Muscle of leg (tissue), 11 donors: Measurements from ENCODE around the gene SDK2. TPM values are rescaled to one million over a fixed set of nuclear protein-coding genes. Genes with fewer than 3 reads are reported as not detected.

ENCODE experiments used
- DNase-seq: peaks from one replicate; pipeline ENCODE4 v3.0.0; 2013
- H3K27ac ChIP-seq: one replicate; pipeline ENCODE4 v1.5.1; 2013; ENCODE audit warnings: mild to moderate bottlenecking, low read length, control low read depth
- H3K27me3 ChIP-seq: one replicate; pipeline ENCODE4 v1.6.1; 2013; ENCODE audit warnings: low read length; ENCODE audit not compliant: control insufficient read depth, insufficient read depth
- H3K36me3 ChIP-seq: one replicate; pipeline ENCODE4 v1.6.1; 2013; ENCODE audit warnings: low read length; ENCODE audit not compliant: control insufficient read depth, insufficient read depth
- H3K4me1 ChIP-seq: one replicate; pipeline ENCODE4 v1.6.1; 2013; ENCODE audit warnings: low read length; ENCODE audit not compliant: control insufficient read depth, insufficient read depth
- H3K4me3 ChIP-seq: one replicate; pipeline ENCODE4 v1.5.1; 2013; ENCODE audit warnings: low read length, control low read depth
- H3K9me3 ChIP-seq: replicated peaks from 2 replicates; pipeline ENCODE4 v1.6.1; 2013; ENCODE audit warnings: low read depth, low read length; ENCODE audit not compliant: control insufficient read depth
- WGBS: methylation state at CpG from one replicate; pipeline ENCODE4 v1.1.5; 2013; ENCODE audit warnings: missing lambda C conversion rate; ENCODE audit not compliant: insufficient coverage; 5-methylcytosine and 5-hydroxymethylcytosine counted together
- polyA plus RNA-seq, 8 donors: library from polyadenylated mRNA; unstranded; fragments of 120-200 nt; gene quantifications; one replicate each; pipeline versions ENCODE4 v1.2.1 to v1.2.3, GENCODE V29; 2013; ENCODE audit warnings: inconsistent platforms in 1 of 8, low replicate concordance in 1 of 8; ENCODE audit not compliant: insufficient read length in 8 of 8, insufficient read depth in 1 of 8
- total RNA-seq: library from RNA; stranded (reverse); fragments of 120-200 nt; gene quantifications from one replicate; pipeline ENCODE4 v1.2.4, GENCODE V29; 2013

The SDK2 gene
- total and polyA plus RNA-seq, 9 donors: 18.2 to 40.6 (median 25.8) TPM

DNA sequence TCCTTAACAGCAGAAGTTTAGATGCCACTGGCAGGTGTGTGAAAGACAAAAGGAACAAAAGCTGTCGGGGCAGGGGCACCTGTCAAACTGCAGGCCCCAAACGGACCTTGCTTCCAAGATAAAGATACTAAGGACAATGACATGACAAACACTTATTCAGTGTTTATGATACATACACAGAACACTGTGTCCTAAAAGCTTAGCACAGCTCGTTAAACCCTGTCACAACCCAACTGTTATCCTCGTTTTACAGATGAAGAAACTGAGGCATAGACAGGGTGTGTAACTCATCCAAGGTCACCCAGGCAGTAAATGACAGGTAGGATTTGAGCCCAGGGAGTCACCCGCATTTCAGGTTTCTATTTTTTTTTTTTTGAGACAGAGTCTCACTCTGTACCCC is 9.6 kb downstream of the SDK2 start:
- 89% methylated on average over 2 of the region's 5 CpGs for WGBS
- H3K27me3 ChIP-seq: peaks cover 2% of the 10 kb centered on the region
- H3K36me3 ChIP-seq: no peaks in the 10 kb centered on the region
- no peak overlapping the region for H3K4me3 ChIP-seq
- no peak for DNase-seq
- peaks cover 37% of the 10 kb centered on the region for H3K4me1 ChIP-seq
- no peaks in the 10 kb centered on the region for H3K9me3 ChIP-seq
- H3K27ac ChIP-seq: no peak overlapping the region

GRCh38 chr17:73633736-73634135 is 10.5 kb downstream of the SDK2 start:
- no peaks in the 10 kb centered on the region for H3K9me3 ChIP-seq
- DNase-seq: no peak
- 93% methylated on average over 8 of the region's 8 CpGs for WGBS

DNA sequence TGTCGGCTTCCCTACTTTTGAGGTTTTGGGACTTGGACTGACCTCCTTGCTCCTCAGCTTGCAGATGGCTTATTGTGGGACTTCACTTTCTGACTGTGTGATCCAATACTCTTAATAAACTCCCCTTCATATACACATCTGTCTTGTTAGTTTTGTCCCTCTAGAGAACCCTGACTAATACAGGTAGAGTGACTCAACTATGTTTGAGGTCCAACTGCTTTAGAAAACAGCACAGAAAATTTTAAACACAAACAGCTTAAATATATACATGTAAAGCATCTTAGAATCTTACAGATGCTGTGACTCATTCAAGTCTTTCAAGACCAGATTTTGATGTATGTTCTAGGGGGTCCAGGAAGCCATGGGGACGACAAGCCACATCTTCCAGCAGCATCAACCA is 11.7 kb downstream of the SDK2 start:
- Histone ChIP-seq H3K4me1 (peaks cover 37% of the 10 kb centered on the region), H3K27ac (no peak overlapping the region), H3K4me3 (no peak overlapping the region), H3K9me3 (no peaks in the 10 kb centered on the region), H3K27me3 (no peaks in the 10 kb centered on the region), H3K36me3 (no peaks in the 10 kb centered on the region)
- DNase-seq: no peak
- WGBS: 60% methylated on average over 1 of the region's 2 CpGs

More at GRCh38 chr17:73633736-73634135, 10.5 kb downstream of the SDK2 start:
- Histone ChIP-seq H3K4me1 (peaks cover 37% of the 10 kb centered on the region), H3K27me3 (peaks cover 2% of the 10 kb centered on the region), H3K4me3 (no peak overlapping the region), H3K27ac (no peak overlapping the region), H3K36me3 (no peaks in the 10 kb centered on the region)

DNA sequence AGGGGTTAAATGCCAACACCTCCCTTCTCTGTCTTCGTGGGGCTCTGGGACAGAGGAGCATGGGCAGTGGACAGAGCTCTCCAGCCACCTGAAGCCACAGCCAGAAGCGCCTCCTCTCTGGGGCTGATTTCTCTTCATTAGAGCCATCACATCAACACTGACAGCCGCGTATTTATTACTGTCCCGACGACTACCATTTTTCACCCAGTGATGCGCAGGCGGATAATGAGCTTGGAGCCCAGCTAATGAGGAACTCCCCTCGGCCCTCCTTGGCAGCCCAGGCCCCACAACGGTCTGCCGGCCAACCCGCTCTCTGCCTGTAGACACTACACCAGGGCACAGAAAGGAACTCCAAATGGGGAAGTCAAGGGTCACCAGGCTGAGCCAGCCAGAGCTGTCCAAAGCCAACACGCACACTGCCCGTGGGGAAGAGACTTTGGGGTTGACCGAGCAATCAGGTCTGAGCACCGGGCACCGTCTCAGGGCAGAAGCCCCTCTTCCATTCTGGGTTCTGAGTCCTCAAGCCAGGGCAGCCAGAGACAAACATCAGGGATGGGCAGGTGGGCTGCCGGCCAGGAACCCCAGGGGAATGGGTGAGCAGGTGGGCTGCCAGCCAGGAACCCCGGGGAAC is 13.2 kb downstream of the SDK2 start:
- H3K36me3 ChIP-seq: no peaks in the 10 kb centered on the region
- WGBS: 75% methylated on average over 19 of the region's 19 CpGs

GRCh38 chr17:73630531-73630930 is 13.7 kb downstream of the SDK2 start:
- peaks cover 53% of the 10 kb centered on the region for H3K4me1 ChIP-seq
- H3K4me3 ChIP-seq: no peak overlapping the region
- no peak overlapping the region for H3K27ac ChIP-seq
- WGBS: 71% methylated on average over 4 of the region's 6 CpGs
- H3K9me3 ChIP-seq: no peaks in the 10 kb centered on the region
- no peaks in the 10 kb centered on the region for H3K36me3 ChIP-seq
- no peak for DNase-seq
- no peaks in the 10 kb centered on the region for H3K27me3 ChIP-seq

More for the DNA sequence above, 13.2 kb downstream of the SDK2 start:
- H3K4me1 ChIP-seq: peaks cover 48% of the 10 kb centered on the region
- no peaks in the 10 kb centered on the region for H3K27me3 ChIP-seq
- H3K9me3 ChIP-seq: no peaks in the 10 kb centered on the region
- H3K4me3 ChIP-seq: no peak overlapping the region
- no peak overlapping the region for H3K27ac ChIP-seq
- no peak for DNase-seq

DNA sequence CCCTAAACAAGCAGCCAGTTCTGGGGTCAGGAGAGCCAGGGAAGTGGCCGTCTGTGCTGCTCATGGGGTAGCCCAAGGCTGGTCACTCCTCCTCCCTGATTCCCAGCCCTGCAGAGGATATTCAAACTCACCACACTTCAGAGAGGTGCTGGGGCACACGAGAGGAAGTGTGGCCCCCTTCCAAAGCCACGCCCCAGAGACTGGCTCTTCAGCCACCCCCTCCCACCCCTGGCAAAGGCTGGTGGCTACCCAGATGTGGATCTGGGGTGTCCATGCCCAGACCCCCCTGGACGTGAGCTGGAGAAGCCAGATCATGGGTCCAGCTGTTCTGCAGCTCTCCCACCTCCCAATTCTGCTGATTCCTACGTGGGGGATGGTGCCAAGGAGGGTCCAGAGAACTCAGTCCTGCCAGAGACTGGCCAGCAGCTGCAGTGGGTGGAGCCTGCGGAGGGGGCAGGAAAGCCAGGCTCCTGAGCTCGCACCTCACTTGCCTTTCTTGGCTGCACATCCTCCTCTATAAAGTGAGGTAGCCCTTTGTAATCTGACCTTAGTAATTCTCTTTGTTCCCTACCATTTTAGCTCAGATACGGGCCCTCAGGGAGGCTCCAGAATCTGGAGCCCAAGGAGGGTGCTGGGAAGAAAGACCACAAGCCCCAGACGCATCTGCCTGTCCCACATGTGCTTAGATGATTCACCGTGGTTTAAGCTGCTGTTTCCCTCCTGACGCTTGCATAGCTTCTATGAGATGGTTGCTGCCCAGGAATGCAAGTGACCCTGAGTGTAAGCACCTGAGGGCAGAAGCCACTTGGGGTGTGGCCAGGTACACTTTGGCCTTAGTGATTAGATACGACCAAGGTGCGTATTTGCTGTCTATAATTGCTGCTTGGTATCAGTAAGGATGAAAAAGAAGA is 15.3 kb downstream of the SDK2 start:
- peak overlapping the region; percentile 31 for H3K27ac ChIP-seq
- no peaks in the 10 kb centered on the region for H3K27me3 ChIP-seq
- H3K36me3 ChIP-seq: no peaks in the 10 kb centered on the region
- DNase-seq: no peak
- H3K4me3 ChIP-seq: no peak overlapping the region
- peaks cover 62% of the 10 kb centered on the region for H3K4me1 ChIP-seq
- WGBS: 66% methylated on average over 8 of the region's 13 CpGs
- H3K9me3 ChIP-seq: no peaks in the 10 kb centered on the region

DNA sequence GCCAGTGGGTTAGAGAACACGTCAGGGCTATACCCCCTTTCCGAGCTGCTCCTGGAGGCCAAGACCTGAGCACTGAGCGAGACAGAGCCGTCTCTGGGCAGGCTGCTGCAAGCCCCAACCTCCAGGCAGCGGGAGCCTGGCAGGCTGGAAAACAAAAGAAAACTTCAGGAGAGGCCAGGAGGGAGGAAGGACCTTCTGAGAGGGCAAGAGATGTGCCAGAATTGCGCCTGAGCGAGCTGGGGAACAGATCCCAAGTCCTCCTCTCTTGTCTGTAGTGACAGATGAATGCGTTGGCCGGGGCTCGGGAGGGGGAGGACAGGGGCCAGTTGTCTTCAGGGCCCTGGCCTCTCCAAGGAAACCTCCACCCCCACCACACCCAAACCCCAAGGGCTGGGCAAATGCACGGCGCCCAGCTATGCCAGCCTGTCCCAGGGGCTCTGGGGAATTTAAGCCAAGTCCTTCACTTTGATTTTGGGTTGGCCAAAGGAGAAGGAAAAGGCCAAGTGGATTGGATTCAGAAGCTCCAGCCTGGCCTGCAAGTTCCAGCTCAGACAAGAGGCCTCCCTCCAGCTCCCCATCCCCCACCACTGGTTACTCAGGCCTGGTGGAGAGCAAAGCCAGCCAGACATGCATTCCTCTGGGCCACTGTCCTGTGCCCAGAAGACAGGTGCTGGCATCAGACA is 18.1 kb downstream of the SDK2 start:
- Histone ChIP-seq H3K27me3 (no peaks in the 10 kb centered on the region), H3K4me1 (peaks cover 67% of the 10 kb centered on the region), H3K36me3 (no peaks in the 10 kb centered on the region), H3K9me3 (no peaks in the 10 kb centered on the region), H3K4me3 (no peak overlapping the region), H3K27ac (peak overlapping the region; percentile 88)
- WGBS: 79% methylated on average over 7 of the region's 12 CpGs
- DNase-seq: peak; percentile 88

DNA sequence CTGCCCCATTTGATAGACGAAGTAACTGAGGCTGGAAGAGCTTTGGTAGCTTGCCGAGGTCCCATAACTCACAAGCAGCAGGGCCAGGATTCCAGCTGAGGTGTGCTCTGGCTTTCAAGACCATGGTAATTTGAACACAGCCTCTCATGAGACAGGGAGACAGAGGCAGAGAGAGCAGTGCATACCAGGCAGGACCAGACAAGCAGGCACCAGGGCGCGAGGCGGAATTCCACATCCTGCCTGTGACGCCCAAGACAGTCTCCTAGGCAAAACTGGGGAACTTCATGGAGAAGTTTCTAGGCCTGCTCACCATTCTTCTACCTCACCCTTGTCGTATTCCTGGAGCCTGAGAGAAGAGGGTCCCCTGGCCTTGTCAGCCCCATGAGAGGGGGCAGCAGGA is 19.2 kb downstream of the SDK2 start:
- Histone ChIP-seq H3K4me1 (peaks cover 64% of the 10 kb centered on the region), H3K9me3 (no peaks in the 10 kb centered on the region), H3K27me3 (no peaks in the 10 kb centered on the region), H3K27ac (peak overlapping the region; percentile 88), H3K4me3 (no peak overlapping the region), H3K36me3 (no peaks in the 10 kb centered on the region)
- WGBS: 40% methylated on average over 1 of the region's 7 CpGs
- DNase-seq: no peak

DNA sequence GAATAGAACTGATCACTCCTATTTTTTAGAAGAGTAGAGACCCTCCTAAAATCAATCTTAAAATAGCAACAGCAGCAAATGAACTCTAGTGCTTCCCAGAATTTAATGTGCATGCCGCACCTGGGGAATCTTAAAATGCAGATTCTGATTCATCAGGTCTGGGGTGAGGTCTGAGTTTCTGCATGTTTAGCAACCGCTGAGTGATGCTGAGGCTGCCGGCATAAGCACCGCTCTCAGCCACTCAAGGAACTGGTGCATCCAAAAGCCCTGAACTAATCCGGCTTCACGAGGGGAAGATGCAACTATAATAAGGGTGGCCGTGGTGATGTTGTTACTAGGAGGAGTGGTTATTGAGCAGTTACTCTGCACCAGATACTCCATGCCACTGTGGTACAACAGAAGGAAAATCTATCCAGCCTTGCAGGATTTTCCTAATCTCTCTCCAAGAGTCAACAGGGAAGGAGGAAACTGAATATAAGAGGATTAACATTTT is 19.7 kb downstream of the SDK2 start:
- WGBS: 67% methylated on average over 4 of the region's 7 CpGs
- Histone ChIP-seq H3K4me3 (no peak overlapping the region), H3K27me3 (no peaks in the 10 kb centered on the region), H3K27ac (no peak overlapping the region), H3K4me1 (peaks cover 62% of the 10 kb centered on the region), H3K36me3 (no peaks in the 10 kb centered on the region), H3K9me3 (no peaks in the 10 kb centered on the region)
- DNase-seq: no peak

- Histone ChIP-seq H3K4me1 (peaks cover 56% of the 10 kb centered on the region), H3K4me3 (no peak overlapping the region), H3K27me3 (no peaks in the 10 kb centered on the region), H3K36me3 (no peaks in the 10 kb centered on the region), H3K27ac (peak overlapping the region; percentile 10), H3K9me3 (peaks cover 3% of the 10 kb centered on the region)
- peak; percentile 41 for DNase-seq
- no CpG with 5 or more reads among the region's 3 CpGs for WGBS
These were observed 20.4 kb downstream of the SDK2 start for GRCh38 chr17:73623818-73624217.
